ENCODE measurements around the gene GABRB3. TPM values are rescaled to one million over a fixed set of nuclear protein-coding genes. Genes with fewer than 3 reads are reported as not detected.

The GABRB3 gene
- polyA plus RNA-seq, 3 donors: not detected

DNA sequence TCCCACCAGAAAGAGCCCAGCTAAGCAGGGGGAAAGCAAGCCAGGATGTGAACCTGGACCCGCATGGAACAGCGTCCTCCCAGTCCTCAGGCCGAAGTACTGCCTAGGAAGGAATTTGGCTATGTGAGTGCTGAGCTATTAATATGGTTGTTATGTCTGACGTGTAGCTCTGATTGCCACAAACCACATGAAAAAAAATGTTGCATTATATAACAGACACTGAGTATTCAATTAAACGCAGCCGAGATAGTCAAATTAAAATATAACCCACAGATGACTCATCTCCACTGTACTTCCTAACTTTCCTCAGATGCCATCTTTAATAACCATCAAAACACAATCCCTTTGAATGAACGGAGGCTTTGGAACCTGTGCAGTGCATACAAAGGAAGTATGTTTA is 111.1 kb downstream of the GABRB3 start:
- H3K27me3 Mint-ChIP-seq (ENCODE audit: low read depth in 3 of 3): no peaks in the 10 kb centered on the region
- no peaks in the 10 kb centered on the region for H4K20me1 ChIP-seq (ENCODE audit: insufficient read depth, low read length)
- WGBS (ENCODE audit: insufficient coverage): 93% methylated on average over 2 of the region's 7 CpGs
- H3K79me2 ChIP-seq (ENCODE audit: insufficient read depth, low read length): no peaks in the 10 kb centered on the region
- no peaks in the 10 kb centered on the region for H3K4me1 Mint-ChIP-seq
- peaks cover 4 to 31% (median 9%) of the 10 kb centered on the region in 7 donors for H3K9me3 Mint-ChIP-seq
- H2AFZ ChIP-seq (ENCODE audit: insufficient read depth, low read depth, low read length, poor library complexity, severe bottlenecking): no peak overlapping the region
- TF ChIP-seq CTCF (IDR thresholded peaks at IDR 0.05): no peak
- H3K27ac Mint-ChIP-seq: no peak overlapping the region
- H3K36me3 ChIP-seq (replicated peaks in 1 of 2; ENCODE audit: control insufficient read depth in 1 of 2, insufficient read depth in 2 of 2, low read length in 2 of 2): no peaks in the 10 kb centered on the region
- H3K9me3 ChIP-seq (replicated peaks in 1 of 2; ENCODE audit: control insufficient read depth in 1 of 2, insufficient read depth in 1 of 2, low read length in 2 of 2): peaks cover 26 to 32% of the 10 kb centered on the region in 2 donors
- no peaks in the 10 kb centered on the region for H3K27me3 ChIP-seq (ENCODE audit: control insufficient read depth in 2 of 2, insufficient read depth in 2 of 2, low read length in 2 of 2)
- intact Hi-C loops (cut with micrococcal nuclease): no loop called here
- no peaks in the 10 kb centered on the region for H3K4me1 ChIP-seq (ENCODE audit: control insufficient read depth in 1 of 2, insufficient read depth in 2 of 2, low read length in 2 of 2)
- H3K4me2 ChIP-seq (replicated peaks; ENCODE audit: extremely low read depth, low read length, poor library complexity, severe bottlenecking): no peak overlapping the region
- no peak overlapping the region for H3K9ac ChIP-seq (ENCODE audit: insufficient read depth, low read length, poor library complexity, severe bottlenecking)
- H3K4me3 ChIP-seq (replicated peaks in 1 of 3; ENCODE audit: low read depth in 2 of 3, low read length in 3 of 3): no peak overlapping the region
- DNase-seq: no peak
- H3K4me3 Mint-ChIP-seq: no peak overlapping the region
- H3K36me3 Mint-ChIP-seq: no peaks in the 10 kb centered on the region
- H3K27ac ChIP-seq (ENCODE audit: low read depth in 1 of 2, low read length in 2 of 2): no peak overlapping the region

GRCh38 chr15:26661107-26661506 is 111.8 kb downstream of the GABRB3 start:
- 100% methylated on average over 2 of the region's 3 CpGs for WGBS (ENCODE audit: insufficient coverage)
- no peaks in the 10 kb centered on the region for H3K36me3 ChIP-seq (replicated peaks in 1 of 2; ENCODE audit: control insufficient read depth in 1 of 2, insufficient read depth in 2 of 2, low read length in 2 of 2)
- no peak overlapping the region for H3K9ac ChIP-seq (ENCODE audit: insufficient read depth, low read length, poor library complexity, severe bottlenecking)
- H3K27me3 ChIP-seq (ENCODE audit: control insufficient read depth in 2 of 2, insufficient read depth in 2 of 2, low read length in 2 of 2): no peaks in the 10 kb centered on the region
- H2AFZ ChIP-seq (ENCODE audit: insufficient read depth, low read depth, low read length, poor library complexity, severe bottlenecking): no peak overlapping the region
- intact Hi-C loops (cut with micrococcal nuclease): no loop called here
- peaks cover 27 to 30% of the 10 kb centered on the region in 2 donors for H3K9me3 ChIP-seq (replicated peaks in 1 of 2; ENCODE audit: control insufficient read depth in 1 of 2, insufficient read depth in 1 of 2, low read length in 2 of 2)
- DNase-seq: no peak
- H3K4me3 ChIP-seq (replicated peaks in 1 of 3; ENCODE audit: low read depth in 2 of 3, low read length in 3 of 3): no peak overlapping the region
- no peaks in the 10 kb centered on the region for H3K79me2 ChIP-seq (ENCODE audit: insufficient read depth, low read length)
- Mint-ChIP-seq H3K27me3 (ENCODE audit: low read depth in 3 of 3) (no peaks in the 10 kb centered on the region), H3K4me1 (no peaks in the 10 kb centered on the region), H3K9me3 (peaks cover 4 to 33% (median 13%) of the 10 kb centered on the region in 7 donors), H3K36me3 (no peaks in the 10 kb centered on the region), H3K27ac (no peak overlapping the region), H3K4me3 (no peak overlapping the region)
- no peak overlapping the region for H3K27ac ChIP-seq (ENCODE audit: low read depth in 1 of 2, low read length in 2 of 2)
- TF ChIP-seq CTCF (IDR thresholded peaks at IDR 0.05): no peak
- H4K20me1 ChIP-seq (ENCODE audit: insufficient read depth, low read length): no peaks in the 10 kb centered on the region
- no peaks in the 10 kb centered on the region for H3K4me1 ChIP-seq (ENCODE audit: control insufficient read depth in 1 of 2, insufficient read depth in 2 of 2, low read length in 2 of 2)
- no peak overlapping the region for H3K4me2 ChIP-seq (replicated peaks; ENCODE audit: extremely low read depth, low read length, poor library complexity, severe bottlenecking)

Data from CD14-positive monocyte (primary cell).